GM12892 (cell line): ENCODE measurements around the gene HOXD9.

ENCODE experiments used
- POLR2A ChIP-seq: IDR thresholded peaks from 2 replicates; pipeline ENCODE4 v1.6.1; 2011; ENCODE audit warnings: low read depth, low read length, control low read depth
- POLR2AphosphoS5 ChIP-seq: IDR thresholded peaks from 2 replicates; pipeline ENCODE4 v1.6.1; 2011; ENCODE audit warnings: low read depth, low read length, control low read depth
- TAF1 ChIP-seq: IDR thresholded peaks from 2 replicates; pipeline ENCODE4 v1.6.1; 2011; ENCODE audit warnings: low read depth, mild to moderate bottlenecking, control low read depth, low read length, borderline replicate concordance

GRCh38 chr2:176085861-176086771 lies 36.4 kb upstream of the HOXD9 start:
- TF ChIP-seq POLR2A (no peak), TAF1 (no peak), POLR2AphosphoS5 (no peak)
